Panc1 (cell line): ENCODE results near the gene SSTR5. TPM values are rescaled to one million over a fixed set of nuclear protein-coding genes. Genes with fewer than 3 reads are reported as not detected.

Experiments
- ATAC-seq: fragments of 200-7000 bp; cut with Tn5 transposase; 2 replicates; pipeline ENCODE4 v1.9.1; 2020; ENCODE audit warnings: mild to moderate bottlenecking, moderate library complexity
- BruUV-seq: library from RNA; stranded (reverse); fragments of 400-500 nt; replicated peaks from 2 replicates; lab custom pipeline; 2021; lab: Mats Ljungman, UMichigan
- CTCF ChIA-PET: fragments of 300-600 bp; sonication (Branson Sonifier 250); formaldehyde crosslinking; loops from one replicate; lab custom pipeline; 2022; ENCODE audit warnings: antibody characterized with exemption; lab: Charles Lee
- POLR2A ChIA-PET: fragments of 300-600 bp; sonication (Branson Sonifier 250); formaldehyde crosslinking; loops from one replicate; lab custom pipeline; 2022; ENCODE audit warnings: antibody characterized with exemption; lab: Charles Lee
- DNase-seq: peaks from one replicate; pipeline ENCODE4 v3.0.0-alpha.2; 2010; ENCODE audit warnings: low read depth, low spot score
- H3K27ac ChIP-seq: 2 replicates; pipeline ENCODE4 v1.5.1; 2011; ENCODE audit warnings: mild to moderate bottlenecking, low read length, inconsistent platforms
- H3K27me3 ChIP-seq: fragments of 200-500 bp; sonication (Bioruptor generic); 2 replicates; pipeline ENCODE4 v1.6.0; 2014; ENCODE audit warnings: low read length, inconsistent platforms; ENCODE audit not compliant: control insufficient read depth, insufficient read depth
- H3K36me3 ChIP-seq: fragments of 200-500 bp; sonication (Bioruptor generic); 2 replicates; pipeline ENCODE4 v1.5.1; 2014; ENCODE audit warnings: inconsistent platforms, mild to moderate bottlenecking, low read length, moderate library complexity; ENCODE audit not compliant: control insufficient read depth, insufficient read depth
- H3K4me1 ChIP-seq: 2 replicates; pipeline ENCODE4 v1.5.1; 2011; ENCODE audit warnings: inconsistent platforms, mild to moderate bottlenecking, low read length, moderate library complexity; ENCODE audit not compliant: control insufficient read depth, insufficient read depth
- H3K4me3 ChIP-seq, 2 experiments: 2 replicates each; pipeline ENCODE4 v1.5.1; 2011 to 2012; ENCODE audit warnings: low read depth in 2 of 2, low read length in 2 of 2, mild to moderate bottlenecking in 2 of 2, inconsistent platforms in 1 of 2, moderate library complexity in 1 of 2
- H3K9me3 ChIP-seq: fragments of 200-500 bp; sonication (Bioruptor generic); 2 replicates; pipeline ENCODE4 v1.5.1; 2014; ENCODE audit warnings: low read depth, mild to moderate bottlenecking, inconsistent platforms, low read length, moderate library complexity; ENCODE audit not compliant: control insufficient read depth, insufficient read depth
- POLR2AphosphoS5 ChIP-seq: IDR thresholded peaks from 2 replicates; pipeline ENCODE4 v1.6.1; 2012; ENCODE audit warnings: mild to moderate bottlenecking, low read depth, low read length, moderate library complexity
- SIN3A ChIP-seq: IDR thresholded peaks from 2 replicates; pipeline ENCODE4 v1.6.1; 2012; ENCODE audit warnings: low read depth, mild to moderate bottlenecking, low read length, moderate library complexity, borderline replicate concordance; ENCODE audit not compliant: insufficient read depth
- TCF7L2 ChIP-seq: IDR thresholded peaks from 2 replicates; pipeline ENCODE4 v1.6.1; 2011; ENCODE audit warnings: mild to moderate bottlenecking, low read depth, low read length, inconsistent platforms
- in situ Hi-C: cut with HindIII; loops from 2 replicates; pipeline ENCODE4 v1.10.0; 2016; ENCODE audit warnings: low sequenced_read_pairs, low pct_unique_long_range_greater_than_20kb
- intact Hi-C: fragments of 100-400 bp; cut with micrococcal nuclease; formaldehyde crosslinking; loops from one replicate; pipeline ENCODE4 v1.10.0; 2022; ENCODE audit not compliant: unreplicated experiment
- total RNA-seq: library from RNA; stranded (reverse); gene quantifications from one replicate; pipeline ENCODE4 v1.2.1, GENCODE V29; 2021; ENCODE audit not compliant: unreplicated experiment
- TF ChIP-seq, protein P1 (sequence below): fragments of 450-650 bp; IDR thresholded peaks from 2 replicates; pipeline ENCODE4 v1.5.1; 2017; ENCODE audit warnings: mild to moderate bottlenecking
- TF ChIP-seq, protein P2 (sequence below), 2 experiments: IDR thresholded peaks; 2 replicates each; pipeline ENCODE4 v1.6.1; 2011 to 2012; ENCODE audit warnings: low read depth in 2 of 2, control low read depth in 1 of 2, low read length in 1 of 2, mild to moderate bottlenecking in 1 of 2, moderate library complexity in 1 of 2; ENCODE audit not compliant: insufficient read depth in 1 of 2

SSTR5 gene
- total RNA-seq, 1 experiment from 2014 or later = 2.8 TPM

DNA sequence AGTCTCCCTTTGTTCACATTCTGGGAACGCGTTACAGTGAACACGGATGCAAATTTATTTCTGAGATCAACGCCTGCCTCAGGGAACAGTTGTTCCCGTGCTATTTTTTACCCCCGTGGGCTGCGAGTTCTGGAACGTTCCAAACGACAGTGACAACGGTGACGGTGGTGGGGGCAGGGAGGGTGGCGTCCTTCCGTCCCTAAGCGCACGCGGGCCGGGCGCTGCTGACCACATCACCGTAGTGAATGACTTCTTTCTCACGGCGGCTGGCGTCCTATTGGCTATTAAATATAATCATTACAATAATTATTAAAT lies 45.1 kb upstream of the SSTR5 start:
- in situ Hi-C loops (no loop called here), intact Hi-C loops (no loop called here)
- no peaks in the 10 kb centered on the region for H3K36me3 ChIP-seq
- CTCF ChIA-PET = no interaction called here
- TF ChIP-seq POLR2AphosphoS5 (no peak), TCF7L2 (no peak), SIN3A (no peak)
- H3K9me3 ChIP-seq = no peaks in the 10 kb centered on the region
- DNase-seq = no peak
- no peak overlapping the region for H3K27ac ChIP-seq
- POLR2A ChIA-PET = no interaction called here
- H3K27me3 ChIP-seq = no peaks in the 10 kb centered on the region; the same call in 1 of the 2 replicates
- BruUV-seq = no TSS peak
- H3K4me3 ChIP-seq = no peak overlapping the region
- no peaks in the 10 kb centered on the region for H3K4me1 ChIP-seq
- ATAC-seq = no peak

- in situ Hi-C loops = no loop called here
- ChIA-PET CTCF (no interaction called here), POLR2A (no interaction called here)
- H3K36me3 ChIP-seq = no peaks in the 10 kb centered on the region
- H3K4me1 ChIP-seq = no peaks in the 10 kb centered on the region
- no TSS peak for BruUV-seq
- no peak overlapping the region for H3K27ac ChIP-seq
- DNase-seq (no peak), ATAC-seq (no peak)
- no peaks in the 10 kb centered on the region; the same call in 1 of the 2 replicates for H3K27me3 ChIP-seq
- intact Hi-C loops = no loop called here
- H3K9me3 ChIP-seq = no peaks in the 10 kb centered on the region
- TF ChIP-seq SIN3A = no peak
- TF ChIP-seq POLR2AphosphoS5 = no peak
- TF ChIP-seq, protein P1, sequence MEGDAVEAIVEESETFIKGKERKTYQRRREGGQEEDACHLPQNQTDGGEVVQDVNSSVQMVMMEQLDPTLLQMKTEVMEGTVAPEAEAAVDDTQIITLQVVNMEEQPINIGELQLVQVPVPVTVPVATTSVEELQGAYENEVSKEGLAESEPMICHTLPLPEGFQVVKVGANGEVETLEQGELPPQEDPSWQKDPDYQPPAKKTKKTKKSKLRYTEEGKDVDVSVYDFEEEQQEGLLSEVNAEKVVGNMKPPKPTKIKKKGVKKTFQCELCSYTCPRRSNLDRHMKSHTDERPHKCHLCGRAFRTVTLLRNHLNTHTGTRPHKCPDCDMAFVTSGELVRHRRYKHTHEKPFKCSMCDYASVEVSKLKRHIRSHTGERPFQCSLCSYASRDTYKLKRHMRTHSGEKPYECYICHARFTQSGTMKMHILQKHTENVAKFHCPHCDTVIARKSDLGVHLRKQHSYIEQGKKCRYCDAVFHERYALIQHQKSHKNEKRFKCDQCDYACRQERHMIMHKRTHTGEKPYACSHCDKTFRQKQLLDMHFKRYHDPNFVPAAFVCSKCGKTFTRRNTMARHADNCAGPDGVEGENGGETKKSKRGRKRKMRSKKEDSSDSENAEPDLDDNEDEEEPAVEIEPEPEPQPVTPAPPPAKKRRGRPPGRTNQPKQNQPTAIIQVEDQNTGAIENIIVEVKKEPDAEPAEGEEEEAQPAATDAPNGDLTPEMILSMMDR = no peak
- TF ChIP-seq TCF7L2 = no peak
- TF ChIP-seq, protein P2, sequence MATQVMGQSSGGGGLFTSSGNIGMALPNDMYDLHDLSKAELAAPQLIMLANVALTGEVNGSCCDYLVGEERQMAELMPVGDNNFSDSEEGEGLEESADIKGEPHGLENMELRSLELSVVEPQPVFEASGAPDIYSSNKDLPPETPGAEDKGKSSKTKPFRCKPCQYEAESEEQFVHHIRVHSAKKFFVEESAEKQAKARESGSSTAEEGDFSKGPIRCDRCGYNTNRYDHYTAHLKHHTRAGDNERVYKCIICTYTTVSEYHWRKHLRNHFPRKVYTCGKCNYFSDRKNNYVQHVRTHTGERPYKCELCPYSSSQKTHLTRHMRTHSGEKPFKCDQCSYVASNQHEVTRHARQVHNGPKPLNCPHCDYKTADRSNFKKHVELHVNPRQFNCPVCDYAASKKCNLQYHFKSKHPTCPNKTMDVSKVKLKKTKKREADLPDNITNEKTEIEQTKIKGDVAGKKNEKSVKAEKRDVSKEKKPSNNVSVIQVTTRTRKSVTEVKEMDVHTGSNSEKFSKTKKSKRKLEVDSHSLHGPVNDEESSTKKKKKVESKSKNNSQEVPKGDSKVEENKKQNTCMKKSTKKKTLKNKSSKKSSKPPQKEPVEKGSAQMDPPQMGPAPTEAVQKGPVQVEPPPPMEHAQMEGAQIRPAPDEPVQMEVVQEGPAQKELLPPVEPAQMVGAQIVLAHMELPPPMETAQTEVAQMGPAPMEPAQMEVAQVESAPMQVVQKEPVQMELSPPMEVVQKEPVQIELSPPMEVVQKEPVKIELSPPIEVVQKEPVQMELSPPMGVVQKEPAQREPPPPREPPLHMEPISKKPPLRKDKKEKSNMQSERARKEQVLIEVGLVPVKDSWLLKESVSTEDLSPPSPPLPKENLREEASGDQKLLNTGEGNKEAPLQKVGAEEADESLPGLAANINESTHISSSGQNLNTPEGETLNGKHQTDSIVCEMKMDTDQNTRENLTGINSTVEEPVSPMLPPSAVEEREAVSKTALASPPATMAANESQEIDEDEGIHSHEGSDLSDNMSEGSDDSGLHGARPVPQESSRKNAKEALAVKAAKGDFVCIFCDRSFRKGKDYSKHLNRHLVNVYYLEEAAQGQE (IDR thresholded peaks at IDR 0.05; ENCODE audit: insufficient read depth in 1 of 2, low read depth in 2 of 2, low read length in 1 of 2) = no peak
- H3K4me3 ChIP-seq = no peak overlapping the region
Observed at GRCh38 chr16:1028056-1028455, 44.5 kb upstream of the SSTR5 start.

GRCh38 chr16:1028524-1029258 lies 43.9 kb upstream of the SSTR5 start:
- no peak overlapping the region for H3K4me3 ChIP-seq
- ATAC-seq (no peak), DNase-seq (no peak)
- no peaks in the 10 kb centered on the region; the same call in 1 of the 2 replicates for H3K27me3 ChIP-seq
- H3K36me3 ChIP-seq = no peaks in the 10 kb centered on the region
- in situ Hi-C loops = no loop called here
- no peak overlapping the region for H3K27ac ChIP-seq
- ChIA-PET POLR2A (no interaction called here), CTCF (no interaction called here)
- no peaks in the 10 kb centered on the region for H3K9me3 ChIP-seq
- BruUV-seq = no TSS peak
- H3K4me1 ChIP-seq = no peaks in the 10 kb centered on the region
- TF ChIP-seq, protein P1 = no peak
- no peak for TF ChIP-seq TCF7L2
- TF ChIP-seq, protein P2 (IDR thresholded peaks at IDR 0.05; ENCODE audit: insufficient read depth in 1 of 2, low read depth in 2 of 2, low read length in 1 of 2) = no peak
- no peak for TF ChIP-seq POLR2AphosphoS5
- TF ChIP-seq SIN3A = no peak
- intact Hi-C loops = no loop called here
